Activated CD4-positive, alpha-beta memory T cell treated with anti-CD3 and anti-CD28 coated beads, Interleukin-2, amount 10 ng/mL, durations not matched to agents 7 days and 5 days (primary cell): ENCODE data around the gene PREX1. TPM values are rescaled to one million over a fixed set of nuclear protein-coding genes. Genes with fewer than 3 reads are reported as not detected.

Source experiments
- CTCF ChIA-PET: fragments of 350-600 bp; sonication (Branson Sonifier 250); formaldehyde crosslinking; loops from one replicate; lab custom pipeline; 2021; ENCODE audit warnings: antibody characterized with exemption, inconsistent platforms; lab: Charles Lee
- POLR2A ChIA-PET: fragments of 350-600 bp; sonication (Branson Sonifier 250); formaldehyde crosslinking; loops from one replicate; lab custom pipeline; 2021; ENCODE audit warnings: antibody characterized with exemption; lab: Charles Lee
- DNase-seq: peaks from one replicate; pipeline ENCODE4 v3.0.0-alpha.2; 2020
- H3K27ac Mint-ChIP-seq: one replicate; pipeline ENCODE4 v1.8.0; 2021; ENCODE audit warnings: mild to moderate bottlenecking, mixed read lengths
- H3K27me3 Mint-ChIP-seq: one replicate; pipeline ENCODE4 v1.8.0; 2021; ENCODE audit warnings: mixed read lengths
- H3K36me3 Mint-ChIP-seq: one replicate; pipeline ENCODE4 v1.8.0; 2021; ENCODE audit warnings: low read depth, mixed read lengths
- H3K4me1 Mint-ChIP-seq: one replicate; pipeline ENCODE4 v1.8.0; 2021; ENCODE audit warnings: mixed read lengths
- H3K4me3 Mint-ChIP-seq: one replicate; pipeline ENCODE4 v1.8.0; 2021; ENCODE audit warnings: mild to moderate bottlenecking, mixed read lengths
- H3K9me3 Mint-ChIP-seq: one replicate; pipeline ENCODE4 v1.8.0; 2021; ENCODE audit warnings: mixed read lengths
- total RNA-seq, 2 experiments: library from RNA; stranded (reverse); gene quantifications; one replicate each; pipeline ENCODE4 v1.2.3, GENCODE V29; 2021

PREX1 gene
- total RNA-seq, 2 experiments from 2014 or later: 158 to 160 TPM

GRCh38 chr20:48743807-48744206, 84.0 kb downstream of the PREX1 start:
- POLR2A ChIA-PET: no interaction called here

GRCh38 chr20:48742912-48743680, 84.7 kb downstream of the PREX1 start:
- CTCF ChIA-PET: no interaction called here
- H3K27ac Mint-ChIP-seq: peak overlapping the region; percentile 41
- POLR2A ChIA-PET: interaction anchor here (6.8 kb wide), 1 partner anchor 9 kb away, joined by 58 read pairs; no protein-coding TSS in a partner anchor

More at GRCh38 chr20:48743807-48744206, 84.0 kb downstream of the PREX1 start:
- Mint-ChIP-seq H3K27me3 (no peaks in the 10 kb centered on the region), H3K36me3 (peaks cover 69% of the 10 kb centered on the region), H3K4me1 (peaks cover 42% of the 10 kb centered on the region), H3K27ac (no peak overlapping the region), H3K9me3 (no peaks in the 10 kb centered on the region), H3K4me3 (no peak overlapping the region)
- no peak for DNase-seq
- CTCF ChIA-PET: no interaction called here

GRCh38 chr20:48742233-48742632, 85.6 kb downstream of the PREX1 start:
- Mint-ChIP-seq H3K27ac (no peak overlapping the region), H3K4me1 (peaks cover 48% of the 10 kb centered on the region), H3K36me3 (peaks cover 70% of the 10 kb centered on the region), H3K9me3 (no peaks in the 10 kb centered on the region), H3K4me3 (no peak overlapping the region), H3K27me3 (no peaks in the 10 kb centered on the region)
- ChIA-PET CTCF (no interaction called here), POLR2A (interaction anchor here (6.8 kb wide), 1 partner anchor 10 kb away, joined by 58 read pairs; no protein-coding TSS in a partner anchor)
- no peak for DNase-seq

More at GRCh38 chr20:48742912-48743680, 84.7 kb downstream of the PREX1 start:
- Mint-ChIP-seq H3K27me3 (no peaks in the 10 kb centered on the region), H3K36me3 (peaks cover 68% of the 10 kb centered on the region), H3K9me3 (no peaks in the 10 kb centered on the region), H3K4me1 (peaks cover 42% of the 10 kb centered on the region), H3K4me3 (peak overlapping the region; percentile 1)
- no peak for DNase-seq

- ChIA-PET CTCF (interaction anchor here (2.6 kb wide), 1 partner anchor 10 kb away, joined by 8 read pairs; no protein-coding TSS in a partner anchor), POLR2A (interaction anchor here (6.8 kb wide), 1 partner anchor 11 kb away, joined by 58 read pairs; no protein-coding TSS in a partner anchor)
- peaks cover 76% of the 10 kb centered on the region for H3K36me3 Mint-ChIP-seq
- H3K4me3 Mint-ChIP-seq: no peak overlapping the region
- DNase-seq: no peak
- no peaks in the 10 kb centered on the region for H3K27me3 Mint-ChIP-seq
- H3K27ac Mint-ChIP-seq: no peak overlapping the region
- H3K9me3 Mint-ChIP-seq: no peaks in the 10 kb centered on the region
- H3K4me1 Mint-ChIP-seq: peaks cover 54% of the 10 kb centered on the region
Measured at GRCh38 chr20:48741669-48742068, 86.1 kb downstream of the PREX1 start.

- CTCF ChIA-PET: interaction anchor here (2.6 kb wide), 1 partner anchor 11 kb away, joined by 8 read pairs; no protein-coding TSS in a partner anchor
- Mint-ChIP-seq H3K27me3 (no peaks in the 10 kb centered on the region), H3K27ac (peak overlapping the region; percentile 3), H3K9me3 (no peaks in the 10 kb centered on the region), H3K4me3 (no peak overlapping the region), H3K36me3 (peaks cover 81% of the 10 kb centered on the region), H3K4me1 (peaks cover 60% of the 10 kb centered on the region)
- POLR2A ChIA-PET: interaction anchor here (0.6 to 6.8 kb wide), 6 partner anchors 9 to 86 kb away, joined by 3 to 58 read pairs (median 21); no protein-coding TSS in a partner anchor
- no peak for DNase-seq
Measured at GRCh38 chr20:48740712-48741111, 87.1 kb downstream of the PREX1 start.

- Mint-ChIP-seq H3K9me3 (no peaks in the 10 kb centered on the region), H3K4me3 (no peak overlapping the region), H3K36me3 (peaks cover 80% of the 10 kb centered on the region), H3K27me3 (no peaks in the 10 kb centered on the region), H3K4me1 (peaks cover 63% of the 10 kb centered on the region), H3K27ac (peak overlapping the region; percentile 79)
- ChIA-PET CTCF (interaction anchor here (2.1 to 2.6 kb wide), 2 partner anchors 12 to 87 kb away, joined by 7 to 8 read pairs; partner anchors contain the start of gene PREX1), POLR2A (interaction anchor here (0.8 to 6.8 kb wide), 7 partner anchors 12 to 87 kb away, joined by 3 to 58 read pairs (median 30); partner anchors contain the start of gene PREX1)
- no peak for DNase-seq
Measured at GRCh38 chr20:48740292-48740649, 87.5 kb downstream of the PREX1 start.

GRCh38 chr20:48739395-48740291, 88.2 kb downstream of the PREX1 start:
- ChIA-PET POLR2A (interaction anchor here (1.0 to 6.8 kb wide), 14 partner anchors 13 to 87 kb away, joined by 3 to 58 read pairs (median 10); partner anchors contain the start of gene PREX1), CTCF (interaction anchor here (0.7 to 2.6 kb wide), 11 partner anchors 9 to 88 kb away, joined by 3 to 8 read pairs (median 5); partner anchors contain the start of gene PREX1)
- Mint-ChIP-seq H3K36me3 (peaks cover 80% of the 10 kb centered on the region), H3K4me1 (peaks cover 66% of the 10 kb centered on the region), H3K9me3 (no peaks in the 10 kb centered on the region), H3K27me3 (no peaks in the 10 kb centered on the region), H3K4me3 (peak overlapping the region; percentile 18), H3K27ac (peak overlapping the region; percentile 79)
- peak; percentile 53 for DNase-seq

GRCh38 chr20:48738399-48739304, 89.1 kb downstream of the PREX1 start:
- Mint-ChIP-seq H3K9me3 (no peaks in the 10 kb centered on the region), H3K36me3 (peaks cover 74% of the 10 kb centered on the region), H3K27me3 (no peaks in the 10 kb centered on the region), H3K27ac (peak overlapping the region; percentile 79), H3K4me3 (peak overlapping the region; percentile 30), H3K4me1 (peaks cover 66% of the 10 kb centered on the region)
- peak; percentile 85 for DNase-seq
- ChIA-PET POLR2A (interaction anchor here (0.7 to 6.8 kb wide), 15 partner anchors 8 to 88 kb away, joined by 3 to 58 read pairs (median 8); partner anchors contain the start of gene PREX1), CTCF (interaction anchor here (0.7 to 2.6 kb wide), 12 partner anchors 10 to 89 kb away, joined by 3 to 8 read pairs (median 5); partner anchors contain the start of gene PREX1)

GRCh38 chr20:48738094-48738398, 89.8 kb downstream of the PREX1 start:
- H3K4me3 Mint-ChIP-seq: no peak overlapping the region
- no peaks in the 10 kb centered on the region for H3K27me3 Mint-ChIP-seq
- H3K27ac Mint-ChIP-seq: peak overlapping the region; percentile 79
- ChIA-PET POLR2A (interaction anchor here (1.1 to 6.8 kb wide), 12 partner anchors 8 to 89 kb away, joined by 3 to 58 read pairs (median 12); partner anchors contain the start of gene PREX1), CTCF (interaction anchor here (1.5 to 2.1 kb wide), 6 partner anchors 11 to 89 kb away, joined by 3 to 7 read pairs (median 6); partner anchors contain the start of gene PREX1)
- peaks cover 74% of the 10 kb centered on the region for H3K36me3 Mint-ChIP-seq
- no peak for DNase-seq
- no peaks in the 10 kb centered on the region for H3K9me3 Mint-ChIP-seq
- H3K4me1 Mint-ChIP-seq: peaks cover 68% of the 10 kb centered on the region

GRCh38 chr20:48737434-48738093, 90.2 kb downstream of the PREX1 start:
- Mint-ChIP-seq H3K4me1 (peaks cover 68% of the 10 kb centered on the region), H3K36me3 (peaks cover 74% of the 10 kb centered on the region), H3K27ac (peak overlapping the region; percentile 79), H3K9me3 (no peaks in the 10 kb centered on the region), H3K4me3 (no peak overlapping the region), H3K27me3 (no peaks in the 10 kb centered on the region)
- no peak for DNase-seq
- POLR2A ChIA-PET: interaction anchor here (1.1 to 6.8 kb wide), 10 partner anchors 7 to 89 kb away, joined by 3 to 58 read pairs (median 14); partner anchors contain the start of gene PREX1
- CTCF ChIA-PET: interaction anchor here (1.6 kb wide), 2 partner anchors 14 to 18 kb away, joined by 3 to 6 read pairs; no protein-coding TSS in a partner anchor

GRCh38 chr20:48736636-48737035, 91.2 kb downstream of the PREX1 start:
- H3K27ac Mint-ChIP-seq: peak overlapping the region; percentile 79

More at GRCh38 chr20:48736636-48737035, 91.2 kb downstream of the PREX1 start:
- Mint-ChIP-seq H3K27me3 (no peaks in the 10 kb centered on the region), H3K4me1 (peaks cover 64% of the 10 kb centered on the region), H3K4me3 (no peak overlapping the region), H3K36me3 (peaks cover 72% of the 10 kb centered on the region), H3K9me3 (no peaks in the 10 kb centered on the region)
- ChIA-PET CTCF (no interaction called here), POLR2A (interaction anchor here (0.8 to 6.8 kb wide), 6 partner anchors 16 to 90 kb away, joined by 3 to 58 read pairs (median 22); partner anchors contain the start of gene PREX1)
- no peak for DNase-seq
